GM12864 (cell line): ENCODE measurements around the gene SPIRE1.
"Not testable (repeated sequence)": the region's sequence is repeated elsewhere in the genome, so short reads cannot be mapped to it uniquely, and the experiment has no call there.

Experiments
- DNase-seq: peaks from one replicate; pipeline ENCODE4 v3.0.0-alpha.2; 2011; ENCODE audit warnings: low read depth
- H3K4me3 ChIP-seq: 2 replicates; pipeline ENCODE4 v1.5.1; 2011; ENCODE audit warnings: mild to moderate bottlenecking, low read depth, low read length, control low read depth
- CTCF ChIP-seq: IDR thresholded peaks from 2 replicates; pipeline ENCODE4 v1.5.1; 2011; ENCODE audit warnings: low read depth, mild to moderate bottlenecking, moderate library complexity, low read length, control low read depth, inconsistent platforms; ENCODE audit errors: missing control alignments

Gene SPIRE1

DNA sequence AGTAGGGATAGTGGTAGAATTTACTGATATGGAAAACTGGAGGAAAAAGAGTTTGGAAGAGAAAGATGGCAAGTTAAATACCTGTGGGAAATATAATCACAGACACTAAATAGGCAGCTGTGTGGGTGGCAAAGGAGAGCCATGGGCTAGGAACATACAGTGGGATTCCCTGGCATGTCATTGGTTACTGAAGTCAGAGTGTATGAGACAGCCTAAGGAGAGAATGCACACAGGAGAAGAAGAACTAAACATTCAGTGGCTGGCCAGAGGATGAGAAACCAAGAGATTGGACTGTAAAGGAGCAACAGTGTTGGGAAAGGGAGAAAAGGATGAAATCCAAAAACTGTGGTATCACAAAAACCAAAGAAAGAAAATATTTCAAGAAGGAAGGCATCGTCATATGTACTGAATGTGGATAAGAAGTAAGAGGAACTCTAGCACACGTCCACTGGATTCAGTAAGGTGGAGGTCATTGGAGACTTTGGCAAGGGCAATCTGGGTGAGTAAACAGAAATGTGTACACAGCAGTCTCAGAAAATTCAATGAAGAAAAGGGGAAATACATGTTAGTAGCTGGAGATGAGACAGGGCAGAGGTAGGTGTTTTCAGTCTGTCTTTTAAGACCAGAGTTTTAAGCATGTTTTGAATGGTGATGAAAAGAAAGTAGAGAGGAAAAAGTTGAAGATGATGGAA lies 83.3 kb downstream of the SPIRE1 start:
- no peak for DNase-seq
- H3K4me3 ChIP-seq = no peak overlapping the region
- TF ChIP-seq CTCF = no peak

DNA sequence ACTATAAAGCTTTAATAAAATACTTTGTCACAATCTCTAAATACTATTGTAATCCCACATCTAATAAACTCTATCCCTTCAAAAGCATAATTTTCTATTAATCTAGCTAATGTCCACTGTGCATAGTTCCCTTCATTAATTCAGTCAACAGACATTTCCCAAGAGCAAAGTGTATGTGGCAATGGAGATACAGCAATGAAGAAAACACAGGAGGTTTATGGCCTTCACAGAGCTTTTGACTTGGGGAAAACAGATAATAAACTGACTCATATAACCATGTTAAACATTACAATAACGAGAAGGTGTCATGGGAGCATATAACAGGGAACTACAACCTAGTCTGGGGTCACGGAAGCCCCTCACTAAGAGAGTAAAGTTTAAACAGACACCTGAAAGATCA lies 86.3 kb downstream of the SPIRE1 start:
- TF ChIP-seq CTCF = no peak
- no peak for DNase-seq
- H3K4me3 ChIP-seq = no peak overlapping the region

DNA sequence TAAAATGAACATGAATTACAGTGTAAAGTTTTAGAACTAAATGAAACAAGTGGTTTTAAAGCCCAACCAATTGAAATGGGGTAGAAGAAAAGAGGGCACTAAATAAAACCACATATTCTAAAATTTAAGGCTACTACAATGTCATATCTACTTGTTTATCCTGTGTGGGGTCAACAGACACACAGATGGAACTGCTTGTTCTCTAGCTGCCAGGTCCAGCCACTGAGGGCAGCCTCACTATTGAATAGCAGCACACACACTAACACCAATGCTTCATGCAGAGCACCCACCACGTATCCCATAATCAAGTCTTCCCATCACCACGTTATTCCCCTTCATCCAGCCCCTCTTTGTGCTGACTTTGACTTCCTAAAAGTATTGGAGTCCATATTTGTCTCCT lies 88.1 kb downstream of the SPIRE1 start:
- no peak overlapping the region for H3K4me3 ChIP-seq
- TF ChIP-seq CTCF = no peak
- no peak for DNase-seq

- DNase-seq = no peak
- no peak for TF ChIP-seq CTCF
- no peak overlapping the region for H3K4me3 ChIP-seq
Measured at GRCh38 chr18:12567849-12568248, 90.1 kb downstream of the SPIRE1 start.

GRCh38 chr18:12564861-12565260 lies 93.0 kb downstream of the SPIRE1 start:
- no peak for DNase-seq
- TF ChIP-seq CTCF = no peak
- no peak overlapping the region for H3K4me3 ChIP-seq

- DNase-seq = no peak
- no peak overlapping the region for H3K4me3 ChIP-seq
- TF ChIP-seq CTCF = no peak
Measured at GRCh38 chr18:12564378-12564777, 93.5 kb downstream of the SPIRE1 start.

- DNase-seq, H3K4me3 ChIP-seq: not testable (repeated sequence)
Measured at GRCh38 chr18:12560600-12560999, 97.3 kb downstream of the SPIRE1 start.

DNA sequence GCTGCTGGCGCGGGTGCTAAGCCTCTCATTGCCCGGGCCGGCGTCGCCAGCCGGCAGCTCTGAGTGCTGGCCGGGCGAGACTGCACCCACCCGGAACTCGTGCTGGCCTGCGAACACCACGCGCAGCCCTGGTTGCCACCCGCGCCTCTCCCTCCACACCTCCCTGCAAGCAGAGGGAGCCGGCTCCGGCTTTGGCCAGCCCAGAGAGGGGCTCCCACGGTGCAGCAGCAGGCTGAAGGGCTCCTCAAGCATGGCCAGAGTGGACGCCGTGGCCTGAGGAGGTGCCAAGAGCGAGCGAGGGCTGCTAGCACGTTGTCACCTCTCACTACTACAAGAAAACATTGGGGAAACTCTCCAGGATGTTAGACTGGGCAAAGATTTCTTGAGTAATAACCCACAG lies 98.6 kb downstream of the SPIRE1 start:
- no peak for DNase-seq
- H3K4me3 ChIP-seq = no peak overlapping the region
- no peak for TF ChIP-seq CTCF
